Measurements from ENCODE around the gene NSD1.

- TF ChIP-seq CTCF (optimal IDR thresholded peaks at IDR 0.05 in 1 of 3, IDR thresholded peaks at IDR 0.05 in 1 of 3, conservative IDR thresholded peaks at IDR 0.05 in 1 of 3; ENCODE audit: extremely low read depth in 1 of 3, insufficient read depth in 2 of 3, low read length in 3 of 3) = no peak
- no peak for TF ChIP-seq EZH2 (IDR thresholded peaks at IDR 0.05; ENCODE audit: low read length)
Measured at GRCh38 chr5:177260961-177261360, 127.4 kb downstream of the NSD1 start.

All from keratinocyte (primary cell).